GM12801 (cell line): ENCODE data around the gene COPG2.

ENCODE experiments used
- TF ChIP-seq, protein P1 (sequence below): IDR thresholded peaks from one replicate; pipeline ENCODE4 v1.5.1; 2011; ENCODE audit warnings: control low read depth; ENCODE audit not compliant: insufficient read length; ENCODE audit errors: extremely low read depth

Gene COPG2

GRCh38 chr7:130543487-130544010 is 125.0 kb downstream of the COPG2 start:
- TF ChIP-seq, protein P1, sequence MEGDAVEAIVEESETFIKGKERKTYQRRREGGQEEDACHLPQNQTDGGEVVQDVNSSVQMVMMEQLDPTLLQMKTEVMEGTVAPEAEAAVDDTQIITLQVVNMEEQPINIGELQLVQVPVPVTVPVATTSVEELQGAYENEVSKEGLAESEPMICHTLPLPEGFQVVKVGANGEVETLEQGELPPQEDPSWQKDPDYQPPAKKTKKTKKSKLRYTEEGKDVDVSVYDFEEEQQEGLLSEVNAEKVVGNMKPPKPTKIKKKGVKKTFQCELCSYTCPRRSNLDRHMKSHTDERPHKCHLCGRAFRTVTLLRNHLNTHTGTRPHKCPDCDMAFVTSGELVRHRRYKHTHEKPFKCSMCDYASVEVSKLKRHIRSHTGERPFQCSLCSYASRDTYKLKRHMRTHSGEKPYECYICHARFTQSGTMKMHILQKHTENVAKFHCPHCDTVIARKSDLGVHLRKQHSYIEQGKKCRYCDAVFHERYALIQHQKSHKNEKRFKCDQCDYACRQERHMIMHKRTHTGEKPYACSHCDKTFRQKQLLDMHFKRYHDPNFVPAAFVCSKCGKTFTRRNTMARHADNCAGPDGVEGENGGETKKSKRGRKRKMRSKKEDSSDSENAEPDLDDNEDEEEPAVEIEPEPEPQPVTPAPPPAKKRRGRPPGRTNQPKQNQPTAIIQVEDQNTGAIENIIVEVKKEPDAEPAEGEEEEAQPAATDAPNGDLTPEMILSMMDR = no peak

DNA sequence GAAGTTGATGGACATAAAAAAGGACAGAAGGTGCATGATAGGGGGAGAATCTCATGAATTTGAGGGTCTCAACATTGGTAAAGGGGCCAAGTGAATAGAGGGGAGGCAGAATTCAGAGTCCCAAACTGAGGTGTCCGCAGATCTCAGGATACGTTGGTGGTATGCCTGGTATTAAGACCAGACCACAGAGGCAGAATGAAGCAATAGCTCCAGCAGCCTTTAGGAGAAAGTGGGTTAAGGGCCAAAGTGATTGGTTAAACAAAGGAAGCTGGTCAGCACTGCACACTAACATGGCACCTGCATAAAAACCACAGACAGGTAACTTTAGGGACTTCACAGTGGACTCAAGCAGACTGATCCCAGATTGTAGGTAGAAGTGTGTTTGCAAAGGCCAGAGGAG is 139.1 kb downstream of the COPG2 start:
- TF ChIP-seq, protein P1 = no peak

GRCh38 chr7:130524628-130525027 is 143.9 kb downstream of the COPG2 start:
- TF ChIP-seq, protein P1 = no peak

- TF ChIP-seq, protein P1 = no peak
Measured at GRCh38 chr7:130521258-130521951, 147.1 kb downstream of the COPG2 start.

DNA sequence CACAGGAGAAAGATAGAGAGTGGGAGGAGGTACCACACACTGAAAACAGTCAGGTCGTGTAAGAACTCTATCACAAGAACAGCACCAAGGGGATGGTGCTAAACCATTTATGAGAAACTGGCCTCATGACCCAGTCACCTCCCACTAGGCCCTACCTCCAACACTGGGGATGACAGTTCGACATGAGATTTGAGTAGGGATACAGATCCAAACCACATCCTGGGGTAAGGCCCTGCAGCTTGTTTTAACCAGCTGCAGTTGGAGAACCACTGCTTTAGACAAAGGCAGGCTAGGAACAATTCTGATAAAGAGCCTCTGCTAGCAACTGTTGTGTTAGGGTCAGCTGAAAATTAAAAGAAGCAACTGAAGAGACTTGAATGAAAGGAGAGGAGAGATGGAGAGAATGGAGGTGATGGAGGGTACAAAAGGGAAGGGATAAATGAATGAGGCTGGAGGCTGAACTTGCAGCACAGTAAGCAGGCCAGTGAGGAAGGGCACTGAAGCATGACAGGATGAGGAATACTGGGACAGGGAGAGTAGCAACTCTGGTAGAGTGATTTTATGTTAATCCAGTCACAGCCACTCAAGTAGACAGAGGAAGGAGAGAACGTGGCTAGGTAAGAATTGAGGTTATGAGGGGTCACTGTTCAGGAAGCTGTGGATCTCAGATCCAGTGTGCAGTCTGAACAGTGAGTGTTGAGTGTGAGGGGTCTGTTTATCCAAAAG is 153.1 kb downstream of the COPG2 start:
- TF ChIP-seq, protein P1 = no peak

- TF ChIP-seq, protein P1 = no peak
Measured at GRCh38 chr7:130513447-130513846, 155.1 kb downstream of the COPG2 start.

- TF ChIP-seq, protein P1 = no peak
Measured at GRCh38 chr7:130506358-130506757, 162.2 kb downstream of the COPG2 start.
